H1 (cell line): Measurements from ENCODE around the gene PAEP. TPM values are rescaled to one million over a fixed set of nuclear protein-coding genes. Genes with fewer than 3 reads are reported as not detected.

Experiments
- CTCF ChIA-PET: fragments of 300-600 bp; sonication (Branson Sonifier 250); formaldehyde crosslinking; loops from one replicate; lab custom pipeline; 2021; ENCODE audit not compliant: partially characterized antibody; lab: Charles Lee
- POLR2A ChIA-PET: fragments of 300-600 bp; sonication (Branson Sonifier 250); formaldehyde crosslinking; loops from one replicate; lab custom pipeline; 2021; ENCODE audit warnings: inconsistent platforms; ENCODE audit not compliant: partially characterized antibody; lab: Charles Lee
- DNase-seq, 2 experiments: peaks; one replicate each; pipeline versions ENCODE4 v3.0.0 to v3.0.0-alpha.2; 2010 to 2022; ENCODE audit warnings: low spot score in 2 of 2, low read depth in 1 of 2, mixed read lengths in 1 of 2
- FAIRE-seq: peaks from 2 replicates; lab custom pipeline; 2011; peaks lifted over from hg19 to GRCh38; lab: Jason Lieb, UNC
- H2AFZ ChIP-seq: 2 replicates; pipeline ENCODE4 v1.8.1; 2012; ENCODE audit warnings: low read length, inconsistent platforms
- H2AK5ac ChIP-seq: 2 replicates; pipeline ENCODE4 v1.6.1; 2013; ENCODE audit warnings: low read depth, low read length
- H2BK120ac ChIP-seq: replicated peaks from 2 replicates; pipeline ENCODE3; 2013; ENCODE audit warnings: low read depth, low read length, inconsistent platforms
- H2BK12ac ChIP-seq: 2 replicates; pipeline ENCODE4 v1.6.1; 2013; ENCODE audit warnings: low read depth, low read length
- H2BK15ac ChIP-seq: 2 replicates; pipeline ENCODE4 v1.6.1; 2013; ENCODE audit warnings: low read length
- H2BK20ac ChIP-seq: 2 replicates; pipeline ENCODE4 v1.6.1; 2013; ENCODE audit warnings: low read length
- H2BK5ac ChIP-seq: 2 replicates; pipeline ENCODE4 v1.6.1; 2013; ENCODE audit warnings: low read depth, low read length
- H3K14ac ChIP-seq: 2 replicates; pipeline ENCODE4 v1.6.1; 2013; ENCODE audit warnings: inconsistent platforms; ENCODE audit not compliant: insufficient read length
- H3K18ac ChIP-seq: 2 replicates; pipeline ENCODE4 v1.6.1; 2013; ENCODE audit warnings: low read length; ENCODE audit errors: extremely low read depth
- H3K23ac ChIP-seq: 2 replicates; pipeline ENCODE4 v1.6.1; 2013; ENCODE audit warnings: inconsistent platforms; ENCODE audit not compliant: insufficient read length
- H3K23me2 ChIP-seq: 2 replicates; pipeline ENCODE4 v1.6.1; 2013; ENCODE audit warnings: low read depth, low read length
- H3K27ac ChIP-seq: 2 replicates; pipeline ENCODE4 v1.6.1; 2011; ENCODE audit warnings: low read depth, low read length, inconsistent platforms
- H3K27me3 ChIP-seq, 4 experiments: replicated peaks in 1 of 4; 1 replicate in 1 of 4; 2 replicates in 3 of 4; pipeline versions ENCODE4 v1.6.1 to v1.8.1; 2011 to 2013; ENCODE audit warnings: low read length in 3 of 4, mild to moderate bottlenecking in 3 of 4, inconsistent platforms in 2 of 4, mixed read lengths in 2 of 4, moderate library complexity in 1 of 4; ENCODE audit not compliant: control insufficient read depth in 3 of 4, insufficient read depth in 3 of 4; ENCODE audit errors: extremely low read depth in 1 of 4
- H3K36me3 ChIP-seq, 4 experiments: 2 replicates each; pipeline versions ENCODE4 v1.6.1 to v1.8.1; 2011 to 2013; ENCODE audit warnings: mild to moderate bottlenecking in 4 of 4, low read length in 3 of 4, moderate library complexity in 2 of 4, control low read depth in 1 of 4, inconsistent platforms in 1 of 4; ENCODE audit not compliant: insufficient read depth in 4 of 4, control insufficient read depth in 2 of 4
- H3K4ac ChIP-seq: replicated peaks from 2 replicates; pipeline ENCODE3; 2013; ENCODE audit warnings: low read length, low read depth, mixed read lengths, inconsistent platforms; ENCODE audit not compliant: insufficient read length
- H3K4me1 ChIP-seq, 4 experiments: replicated peaks in 1 of 4; 1 replicate in 1 of 4; 2 replicates in 3 of 4; pipeline versions ENCODE4 v1.6.1 to v1.8.1; 2011 to 2013; ENCODE audit warnings: low read length in 3 of 4, inconsistent platforms in 2 of 4, mixed read lengths in 1 of 4; ENCODE audit not compliant: insufficient read depth in 4 of 4, control insufficient read depth in 3 of 4
- H3K4me2 ChIP-seq, 2 experiments: 2 replicates each; pipeline versions ENCODE4 v1.6.1 to v1.8.1; 2011 to 2013; ENCODE audit warnings: low read depth in 2 of 2, low read length in 2 of 2, control low read depth in 1 of 2, inconsistent platforms in 1 of 2, mild to moderate bottlenecking in 1 of 2; ENCODE audit not compliant: insufficient read depth in 1 of 2
- H3K4me3 ChIP-seq, 4 experiments: fragments of 200-600, 300-600 bp in 1 of 4; sonication (generic), shearing (Covaris generic), sonication (Bioruptor Twin) in 1 of 4; 2 replicates each; pipeline versions ENCODE4 v1.5.1 to v1.8.1; 2011 to 2016; ENCODE audit warnings: low read length in 4 of 4, low read depth in 3 of 4, control low read depth in 2 of 4, inconsistent platforms in 2 of 4, mild to moderate bottlenecking in 2 of 4, mixed read lengths in 1 of 4, moderate library complexity in 1 of 4; ENCODE audit not compliant: insufficient read depth in 2 of 4; ENCODE audit errors: extremely low read depth in 1 of 4
- H3K56ac ChIP-seq: replicated peaks from 2 replicates; pipeline ENCODE3; 2013; ENCODE audit warnings: low read depth, mild to moderate bottlenecking, mixed read lengths, low read length, inconsistent platforms; ENCODE audit not compliant: insufficient read length
- H3K79me1 ChIP-seq: 2 replicates; pipeline ENCODE4 v1.6.1; 2013; ENCODE audit warnings: low read depth, low read length, control low read depth
- H3K79me2 ChIP-seq, 2 experiments: 2 replicates each; pipeline versions ENCODE4 v1.6.1 to v1.8.1; 2012 to 2013; ENCODE audit warnings: low read length in 2 of 2, mild to moderate bottlenecking in 2 of 2, inconsistent platforms in 1 of 2; ENCODE audit not compliant: insufficient read depth in 2 of 2, control insufficient read depth in 1 of 2
- H3K9ac ChIP-seq, 4 experiments: replicated peaks in 1 of 4; 1 replicate in 1 of 4; 2 replicates in 3 of 4; pipeline versions ENCODE4 v1.6.1 to v1.8.1; 2011 to 2013; ENCODE audit warnings: low read depth in 3 of 4, low read length in 3 of 4, control low read depth in 2 of 4, mild to moderate bottlenecking in 2 of 4, moderate library complexity in 2 of 4, inconsistent platforms in 1 of 4; ENCODE audit errors: extremely low read depth in 1 of 4
- H3K9me3 ChIP-seq, 2 experiments: 2 replicates each; pipeline versions ENCODE4 v1.6.1 to v1.8.1; 2012 to 2013; ENCODE audit warnings: mild to moderate bottlenecking in 2 of 2, moderate library complexity in 2 of 2, control low read depth in 1 of 2, inconsistent platforms in 1 of 2, low read depth in 1 of 2, low read length in 1 of 2, mixed read lengths in 1 of 2; ENCODE audit not compliant: insufficient read depth in 2 of 2
- H4K20me1 ChIP-seq, 2 experiments: replicated peaks in 1 of 2; 2 replicates each; pipeline versions ENCODE3 to v1.8.1; 2011 to 2013; ENCODE audit warnings: inconsistent platforms in 2 of 2, low read length in 2 of 2, mild to moderate bottlenecking in 1 of 2; ENCODE audit not compliant: insufficient read depth in 2 of 2, control insufficient read depth in 1 of 2
- H4K5ac ChIP-seq: 2 replicates; pipeline ENCODE4 v1.6.1; 2013; ENCODE audit warnings: low read length, low read depth, mixed read lengths, inconsistent platforms; ENCODE audit not compliant: insufficient read length
- H4K8ac ChIP-seq: 2 replicates; pipeline ENCODE4 v1.8.0; 2013; ENCODE audit warnings: mild to moderate bottlenecking, moderate library complexity, low read length, inconsistent platforms; ENCODE audit not compliant: insufficient read depth; ENCODE audit errors: extremely low read depth
- H4K91ac ChIP-seq: replicated peaks from 2 replicates; pipeline ENCODE3; 2013; ENCODE audit warnings: low read length, mixed read lengths, inconsistent platforms; ENCODE audit not compliant: insufficient read length
- RXRA ChIP-seq: IDR thresholded peaks from 2 replicates; pipeline ENCODE4 v1.6.1; 2011; ENCODE audit warnings: low read depth, mild to moderate bottlenecking, low read length, moderate library complexity; ENCODE audit not compliant: insufficient read depth
- WGBS, 2 experiments: shearing (Covaris generic) in 1 of 2; methylation state at CpG; one replicate each; pipeline versions ENCODE4 v1.1.6 to v1.1.7; 2013 to 2015; ENCODE audit warnings: low lambda C conversion rate in 2 of 2, mixed read lengths in 2 of 2, inconsistent platforms in 1 of 2, low coverage in 1 of 2, missing lambda C conversion rate in 1 of 2; ENCODE audit not compliant: insufficient replicate concordance in 2 of 2, insufficient coverage in 1 of 2, insufficient read length in 1 of 2; ENCODE audit errors: extremely low coverage in 1 of 2, missing lambda C conversion rate in 1 of 2; 5-methylcytosine and 5-hydroxymethylcytosine counted together
- polyA plus RNA-seq, 7 experiments: library from polyadenylated mRNA; depleted of rRNA in 3 of 7; stranded (reverse) in 5 of 7; unstranded in 2 of 7; fragments of >200 nt in 5 of 7; fragments of 200-250 nt in 2 of 7; gene quantifications; 1 replicate in 5 of 7; 2 replicates in 1 of 7; 4 replicates in 1 of 7; pipeline versions ENCODE4 v1.2.1 to v1.2.3, GENCODE V29; 2011 to 2013; ENCODE audit warnings: missing spikeins in 2 of 7, mixed read lengths in 2 of 7
- total RNA-seq: library from RNA; stranded (reverse); fragmentation: NEBNext Ultra II Directional; extraction: Animal tissue kit (Norgen Biotek cat#: 25700); gene quantifications from 2 replicates; pipeline ENCODE4 v1.2.1, GENCODE V29; 2021

Gene PAEP
- total and polyA plus RNA-seq, 2 of the 8 experiments (the other 6 are each of a cell fraction or from before 2014, with no cell fraction given), result not detected

DNA sequence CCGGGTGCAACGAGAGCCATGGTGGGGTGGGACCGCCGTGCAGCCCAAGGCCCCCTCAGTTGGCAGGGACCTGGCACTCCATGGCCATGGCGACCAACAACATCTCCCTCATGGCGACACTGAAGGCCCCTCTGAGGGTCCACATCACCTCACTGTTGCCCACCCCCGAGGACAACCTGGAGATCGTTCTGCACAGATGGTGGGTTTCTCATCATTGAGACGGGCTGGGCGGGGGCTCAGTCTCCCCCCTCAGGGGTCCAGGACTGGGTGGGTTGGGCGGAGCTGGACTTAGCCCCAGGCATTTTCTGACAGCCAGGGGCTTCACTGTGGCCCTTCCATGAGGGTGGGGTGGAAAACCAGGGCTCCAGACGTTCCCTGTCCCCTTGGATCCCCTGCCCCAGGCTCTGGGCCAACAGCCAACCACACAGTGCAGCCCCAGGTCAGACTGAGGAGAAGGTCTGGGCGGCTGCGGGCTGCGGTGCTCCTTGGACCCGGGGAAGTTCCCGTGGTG is 734 bp downstream of the PAEP start:
- no peaks in the 10 kb centered on the region for H3K9me3 ChIP-seq
- no peak overlapping the region for H2BK15ac ChIP-seq
- no peak overlapping the region for H3K9ac ChIP-seq
- H2BK12ac ChIP-seq, result no peak overlapping the region
- H2BK120ac ChIP-seq, result no peak overlapping the region
- no peak overlapping the region for H2BK5ac ChIP-seq
- no peak overlapping the region for H2BK20ac ChIP-seq
- H3K23me2 ChIP-seq, result no peaks in the 10 kb centered on the region; the same call in 1 of the 2 replicates
- H3K4me3 ChIP-seq, result no peak overlapping the region
- no peak overlapping the region for H2AFZ ChIP-seq
- WGBS, 2 experiments, result 95% methylated on average over 16 of the region's 17 CpGs; no CpG with 5 or more reads in 1 of the 2 experiments
- FAIRE-seq (no peak), DNase-seq (no peak)
- H3K4ac ChIP-seq, result no peak overlapping the region
- no peak overlapping the region for H3K14ac ChIP-seq
- H4K20me1 ChIP-seq, result no peaks in the 10 kb centered on the region
- no peak overlapping the region for H2AK5ac ChIP-seq
- H4K8ac ChIP-seq, result no peak overlapping the region
- no peak overlapping the region for H3K56ac ChIP-seq
- no peaks in the 10 kb centered on the region for H3K36me3 ChIP-seq
- ChIA-PET CTCF (no interaction called here), POLR2A (no interaction called here)
- no peak overlapping the region for H3K23ac ChIP-seq
- no peak overlapping the region for H3K18ac ChIP-seq
- no peak overlapping the region for H4K5ac ChIP-seq
- no peak overlapping the region for H3K4me2 ChIP-seq
- no peaks in the 10 kb centered on the region for H3K79me1 ChIP-seq
- no peaks in the 10 kb centered on the region for H3K27me3 ChIP-seq
- H4K91ac ChIP-seq, result no peak overlapping the region
- H3K27ac ChIP-seq, result no peak overlapping the region
- no peaks in the 10 kb centered on the region; a peak in 1 of 7 replicates for H3K4me1 ChIP-seq
- no peaks in the 10 kb centered on the region for H3K79me2 ChIP-seq
- TF ChIP-seq RXRA, result no peak
